K562 (cell line): ENCODE results near the gene RHOF. TPM values are rescaled to one million over a fixed set of nuclear protein-coding genes. Genes with fewer than 3 reads are reported as not detected.

Source experiments
- ATF7 ChIP-seq: fragments of 450-650 bp; IDR thresholded peaks from 2 replicates; pipeline ENCODE4 v1.7.1; 2014; ENCODE audit warnings: mild to moderate bottlenecking, moderate library complexity
- BHLHE40 ChIP-seq: IDR thresholded peaks from 2 replicates; pipeline ENCODE4 v1.6.1; 2011; ENCODE audit warnings: low read length, improper control_type of control experiment
- C11orf30 ChIP-seq: fragments of 450-650 bp; IDR thresholded peaks from 2 replicates; pipeline ENCODE4 v1.6.1; 2016; ENCODE audit warnings: low read depth, mild to moderate bottlenecking
- E2F6 ChIP-seq, 2 experiments: IDR thresholded peaks; 2 replicates each; pipeline ENCODE4 v1.6.1; 2011; ENCODE audit warnings: borderline replicate concordance in 1 of 2, control low read depth in 1 of 2, low read depth in 1 of 2, low read length in 1 of 2, mild to moderate bottlenecking in 1 of 2, mixed read lengths in 1 of 2, moderate library complexity in 1 of 2; ENCODE audit not compliant: insufficient read depth in 1 of 2, insufficient read length in 1 of 2, poor library complexity in 1 of 2, severe bottlenecking in 1 of 2; ENCODE audit errors: extremely low read depth in 1 of 2
- ETV6 ChIP-seq, 3 experiments: fragments of 150-350 bp in 1 of 3; sonication (generic) in 1 of 3; formaldehyde crosslinking in 1 of 3; IDR thresholded peaks; 2 replicates each; pipeline versions ENCODE4 v1.6.1 to v1.8.0; 2014 to 2022; ENCODE audit warnings: borderline replicate concordance in 2 of 3, low read depth in 2 of 3, antibody characterized with exemption in 1 of 3, low read length in 1 of 3, mild to moderate bottlenecking in 1 of 3, missing genetic modification reagents in 1 of 3
- GABPB1 ChIP-seq: sonication (generic); formaldehyde crosslinking; IDR thresholded peaks from 2 replicates; pipeline ENCODE4 v1.8.0; 2022; ENCODE audit warnings: mild to moderate bottlenecking, missing genetic modification reagents
- GATAD2B ChIP-seq: fragments of 450-650 bp; IDR thresholded peaks from 2 replicates; pipeline ENCODE4 v1.6.1; 2017; ENCODE audit warnings: mild to moderate bottlenecking, borderline replicate concordance
- HDAC3 ChIP-seq: fragments of 450-650 bp; IDR thresholded peaks from 2 replicates; pipeline ENCODE4 v1.6.1; 2018; ENCODE audit warnings: borderline replicate concordance, mild to moderate bottlenecking, moderate library complexity; ENCODE audit not compliant: partially characterized antibody
- PHB ChIP-seq: fragments of 250-450 bp; sonication (Bioruptor Pico); IDR thresholded peaks from 2 replicates; pipeline ENCODE4 v1.5.0; 2021
- ZBTB5 ChIP-seq: fragments of 450-650 bp; IDR thresholded peaks from 2 replicates; pipeline ENCODE4 v1.6.1; 2017; ENCODE audit warnings: antibody characterized with exemption
- ZNF174 ChIP-seq: fragments of 250-450 bp; sonication (Bioruptor Pico); IDR thresholded peaks from 2 replicates; pipeline ENCODE4 v1.4.0; 2020; ENCODE audit warnings: mild to moderate bottlenecking
- ZNF253 ChIP-seq: fragments of 250-450 bp; sonication (Bioruptor Pico); conservative IDR thresholded peaks from 2 replicates; pipeline ENCODE4 v1.6.1; 2021; ENCODE audit warnings: mild to moderate bottlenecking
- ZNF764 ChIP-seq: fragments of 250-450 bp; sonication (Bioruptor Pico); IDR thresholded peaks from 2 replicates; pipeline ENCODE4 v1.4.0; 2020; ENCODE audit warnings: low read depth, mild to moderate bottlenecking, moderate library complexity
- polyA plus RNA-seq, 8 experiments: library from polyadenylated mRNA; depleted of rRNA in 4 of 8; stranded (reverse) in 5 of 8; unstranded in 3 of 8; fragments of >200 nt; fragmentation: Nextera tagmentation in 2 of 8; fragmentation: Illumina TruSeq in 1 of 8; extraction: Ambion mirVana in 2 of 8; extraction: Trizol in 1 of 8; gene quantifications; 2 replicates each; pipeline versions ENCODE4 v1.2.1 to v1.2.3, GENCODE V29; 2011 to 2014; ENCODE audit warnings: inconsistent platforms in 1 of 8, missing spikeins in 1 of 8
- total RNA-seq, 7 experiments: library from RNA; depleted of rRNA in 6 of 7; stranded (reverse); fragments of >200 nt in 6 of 7; fragmentation: Illumina TruSeq in 2 of 7; extraction: Trizol in 2 of 7; gene quantifications; 2 replicates each; pipeline versions ENCODE4 v1.2.1 to v1.2.3, GENCODE V29; 2011 to 2021; ENCODE audit warnings: low replicate concordance in 1 of 7
- TF ChIP-seq, protein P1 (sequence below): fragments of 150-350 bp; conservative IDR thresholded peaks from 2 replicates; pipeline ENCODE4 v1.6.1; 2014; ENCODE audit warnings: low read length
- TF ChIP-seq, protein P2 (sequence below): fragments of 450-650 bp; conservative IDR thresholded peaks from 2 replicates; pipeline ENCODE4 v1.6.1; 2016; ENCODE audit warnings: missing genetic modification characterization, low read depth, mild to moderate bottlenecking, control low read depth, missing compliant biosample characterization
- TF ChIP-seq, protein P3 (sequence below): fragments of 250-450 bp; sonication (Bioruptor Pico); IDR thresholded peaks from 2 replicates; pipeline ENCODE4 v1.8.0; 2021; ENCODE audit warnings: mild to moderate bottlenecking, moderate library complexity

The RHOF gene
- total and polyA plus RNA-seq, 9 of the 15 experiments (the other 6 are each of a cell fraction or from before 2014, with no cell fraction given) = 0.13 to 10.1 (median 4.0) TPM

- no peak for TF ChIP-seq ZBTB5
- peak; percentile 98 for TF ChIP-seq ATF7
- TF ChIP-seq GABPB1 = peak; percentile 63; the same call in 1 of the 2 replicates
- no peak for TF ChIP-seq HDAC3
- TF ChIP-seq ZNF764 (CRISPR knock-in tag) = no peak
- TF ChIP-seq, protein P1, sequence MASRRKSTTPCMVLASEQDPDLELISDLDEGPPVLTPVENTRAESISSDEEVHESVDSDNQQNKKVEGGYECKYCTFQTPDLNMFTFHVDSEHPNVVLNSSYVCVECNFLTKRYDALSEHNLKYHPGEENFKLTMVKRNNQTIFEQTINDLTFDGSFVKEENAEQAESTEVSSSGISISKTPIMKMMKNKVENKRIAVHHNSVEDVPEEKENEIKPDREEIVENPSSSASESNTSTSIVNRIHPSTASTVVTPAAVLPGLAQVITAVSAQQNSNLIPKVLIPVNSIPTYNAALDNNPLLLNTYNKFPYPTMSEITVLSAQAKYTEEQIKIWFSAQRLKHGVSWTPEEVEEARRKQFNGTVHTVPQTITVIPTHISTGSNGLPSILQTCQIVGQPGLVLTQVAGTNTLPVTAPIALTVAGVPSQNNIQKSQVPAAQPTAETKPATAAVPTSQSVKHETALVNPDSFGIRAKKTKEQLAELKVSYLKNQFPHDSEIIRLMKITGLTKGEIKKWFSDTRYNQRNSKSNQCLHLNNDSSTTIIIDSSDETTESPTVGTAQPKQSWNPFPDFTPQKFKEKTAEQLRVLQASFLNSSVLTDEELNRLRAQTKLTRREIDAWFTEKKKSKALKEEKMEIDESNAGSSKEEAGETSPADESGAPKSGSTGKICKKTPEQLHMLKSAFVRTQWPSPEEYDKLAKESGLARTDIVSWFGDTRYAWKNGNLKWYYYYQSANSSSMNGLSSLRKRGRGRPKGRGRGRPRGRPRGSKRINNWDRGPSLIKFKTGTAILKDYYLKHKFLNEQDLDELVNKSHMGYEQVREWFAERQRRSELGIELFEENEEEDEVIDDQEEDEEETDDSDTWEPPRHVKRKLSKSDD = no peak
- TF ChIP-seq, protein P2, sequence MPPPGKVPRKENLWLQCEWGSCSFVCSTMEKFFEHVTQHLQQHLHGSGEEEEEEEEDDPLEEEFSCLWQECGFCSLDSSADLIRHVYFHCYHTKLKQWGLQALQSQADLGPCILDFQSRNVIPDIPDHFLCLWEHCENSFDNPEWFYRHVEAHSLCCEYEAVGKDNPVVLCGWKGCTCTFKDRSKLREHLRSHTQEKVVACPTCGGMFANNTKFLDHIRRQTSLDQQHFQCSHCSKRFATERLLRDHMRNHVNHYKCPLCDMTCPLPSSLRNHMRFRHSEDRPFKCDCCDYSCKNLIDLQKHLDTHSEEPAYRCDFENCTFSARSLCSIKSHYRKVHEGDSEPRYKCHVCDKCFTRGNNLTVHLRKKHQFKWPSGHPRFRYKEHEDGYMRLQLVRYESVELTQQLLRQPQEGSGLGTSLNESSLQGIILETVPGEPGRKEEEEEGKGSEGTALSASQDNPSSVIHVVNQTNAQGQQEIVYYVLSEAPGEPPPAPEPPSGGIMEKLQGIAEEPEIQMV (tag) = no peak
- TF ChIP-seq C11orf30 = peak; percentile 81
- 0 out of 2 replicates have a peak, but pooled peaks have one; percentile 25 for TF ChIP-seq BHLHE40
- TF ChIP-seq ZNF253 (CRISPR knock-in tag) = no peak
- TF ChIP-seq PHB = no peak
- TF ChIP-seq GATAD2B = no peak
- TF ChIP-seq E2F6 (IDR thresholded peaks at IDR 0.05; ENCODE audit: borderline replicate concordance in 1 of 2, extremely low read depth in 1 of 2, insufficient read depth in 1 of 2, insufficient read length in 1 of 2, low read depth in 1 of 2, low read length in 1 of 2, poor library complexity in 1 of 2, severe bottlenecking in 1 of 2) = peak; percentile 51 to 55
- TF ChIP-seq, protein P3, sequence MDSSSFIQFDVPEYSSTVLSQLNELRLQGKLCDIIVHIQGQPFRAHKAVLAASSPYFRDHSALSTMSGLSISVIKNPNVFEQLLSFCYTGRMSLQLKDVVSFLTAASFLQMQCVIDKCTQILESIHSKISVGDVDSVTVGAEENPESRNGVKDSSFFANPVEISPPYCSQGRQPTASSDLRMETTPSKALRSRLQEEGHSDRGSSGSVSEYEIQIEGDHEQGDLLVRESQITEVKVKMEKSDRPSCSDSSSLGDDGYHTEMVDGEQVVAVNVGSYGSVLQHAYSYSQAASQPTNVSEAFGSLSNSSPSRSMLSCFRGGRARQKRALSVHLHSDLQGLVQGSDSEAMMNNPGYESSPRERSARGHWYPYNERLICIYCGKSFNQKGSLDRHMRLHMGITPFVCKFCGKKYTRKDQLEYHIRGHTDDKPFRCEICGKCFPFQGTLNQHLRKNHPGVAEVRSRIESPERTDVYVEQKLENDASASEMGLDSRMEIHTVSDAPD (CRISPR knock-in tag) = no peak
- TF ChIP-seq ETV6 (IDR thresholded peaks at IDR 0.05; ENCODE audit: borderline replicate concordance in 1 of 2, low read depth in 2 of 2, low read length in 1 of 2) = no peak
- 0 out of 2 replicates have a peak, but pooled peaks have one; percentile 46 for TF ChIP-seq ETV6 (CRISPR knock-in tag; IDR thresholded peaks at IDR 0.05; ENCODE audit: borderline replicate concordance)
- no peak for TF ChIP-seq ZNF174
These were observed 44.8 kb downstream of the RHOF start (continued) for GRCh38 chr12:121748571-121749265.
